Measurements from ENCODE around the gene USP38.

USP38 gene

DNA sequence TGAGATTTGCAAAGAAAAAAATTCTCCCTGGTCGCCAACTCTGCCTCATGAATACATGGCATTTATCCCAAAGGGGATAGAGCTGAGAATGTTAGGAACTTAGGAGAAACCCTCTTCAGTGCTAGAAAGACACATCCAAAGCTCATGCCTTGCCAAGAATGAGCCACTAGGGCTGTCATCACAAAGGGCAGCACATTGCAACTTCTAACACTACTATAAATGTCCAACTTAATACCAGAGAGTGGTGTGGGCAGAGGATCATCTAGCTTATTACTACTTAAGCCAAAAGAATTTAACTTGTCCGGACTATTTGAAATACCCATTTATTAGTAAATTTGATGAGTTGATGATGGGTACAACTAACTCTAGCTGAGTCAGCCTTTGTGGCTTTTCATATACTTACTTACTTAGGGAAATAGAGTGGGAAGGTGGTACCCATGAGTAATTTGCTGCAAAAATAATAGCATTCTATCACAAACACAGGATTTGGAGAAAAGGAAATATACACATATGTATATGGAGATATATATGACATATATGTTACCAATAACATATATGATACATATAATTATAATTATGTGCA is 85.6 kb downstream of the USP38 start:
- no peak for DNase-seq

Data from MV-4-11 (cell line).